HCT116 (cell line): ENCODE measurements around the gene TLR5. TPM values are rescaled to one million over a fixed set of nuclear protein-coding genes. Genes with fewer than 3 reads are reported as not detected.

Experiments used
- ATAC-seq: fragments of 200-7000 bp; cut with Tn5 transposase; 2 replicates; pipeline ENCODE4 v1.9.1; 2020; ENCODE audit warnings: mild to moderate bottlenecking, moderate library complexity
- BruUV-seq: library from RNA; stranded (reverse); fragments of 400-500 nt; replicated peaks from 2 replicates; lab custom pipeline; 2021; lab: Mats Ljungman, UMichigan
- CTCF ChIA-PET: fragments of 300-600 bp; sonication (Branson Sonifier 250); formaldehyde crosslinking; loops from one replicate; lab custom pipeline; 2021; ENCODE audit warnings: antibody characterized with exemption; lab: Charles Lee
- POLR2A ChIA-PET: fragments of 300-600, 350-600 bp; sonication (Branson Sonifier 250); formaldehyde crosslinking; loops from one replicate; lab custom pipeline; 2021; ENCODE audit warnings: antibody characterized with exemption; lab: Charles Lee
- RAD21 ChIA-PET, 2 experiments: fragments of 300-600 bp; sonication (Branson Sonifier 250); formaldehyde crosslinking; loops; one replicate each; lab custom pipeline; 2023; ENCODE audit warnings: low total read pairs in 2 of 2; ENCODE audit not compliant: uncharacterized antibody in 2 of 2, unreplicated experiment in 2 of 2, low non-redundant PET in 1 of 2; lab: Charles Lee
- DNase-seq: peaks from one replicate; pipeline ENCODE4 v3.0.0-alpha.2; 2010; ENCODE audit warnings: low read depth, low spot score
- H2AFZ ChIP-seq: fragments of 200-600 bp; shearing (Covaris generic), sonication (generic); 2 replicates; pipeline ENCODE4 v1.6.1; 2017; ENCODE audit warnings: low read depth, mixed run types, mixed read lengths, antibody characterized with exemption, low read length; ENCODE audit not compliant: poor library complexity, severe bottlenecking
- H3K27ac ChIP-seq: 2 replicates; pipeline ENCODE4 v1.5.1; 2012; ENCODE audit warnings: low read depth, low read length
- H3K27me3 ChIP-seq: fragments of 200-600 bp; sonication (generic); 2 replicates; pipeline ENCODE4 v1.6.1; 2016; ENCODE audit warnings: mixed run types, low read length, mixed read lengths; ENCODE audit not compliant: insufficient read depth
- H3K36me3 ChIP-seq, 2 experiments: fragments of 200-500 bp in 1 of 2; fragments of 200-600 bp in 1 of 2; sonication (Bioruptor generic) in 1 of 2; sonication (generic) in 1 of 2; 2 replicates each; pipeline versions ENCODE4 v1.5.1 to v1.6.1; 2014 to 2016; ENCODE audit warnings: low read length in 2 of 2, inconsistent platforms in 1 of 2, mixed read lengths in 1 of 2, mixed run types in 1 of 2; ENCODE audit not compliant: insufficient read depth in 2 of 2, control insufficient read depth in 1 of 2
- H3K4me1 ChIP-seq, 2 experiments: fragments of 200-600 bp in 1 of 2; sonication (generic) in 1 of 2; 2 replicates each; pipeline versions ENCODE4 v1.5.1 to v1.6.1; 2012 to 2017; ENCODE audit warnings: low read length in 2 of 2, inconsistent platforms in 1 of 2, mild to moderate bottlenecking in 1 of 2, mixed read lengths in 1 of 2, mixed run types in 1 of 2, moderate library complexity in 1 of 2; ENCODE audit not compliant: insufficient read depth in 2 of 2, control insufficient read depth in 1 of 2
- H3K4me2 ChIP-seq: fragments of 200-600 bp; sonication (generic); 2 replicates; pipeline ENCODE4 v1.6.1; 2017; ENCODE audit warnings: mixed run types, low read length, mixed read lengths
- H3K4me3 ChIP-seq, 2 experiments: fragments of 200-600 bp in 1 of 2; sonication (generic) in 1 of 2; replicated peaks in 1 of 2; 2 replicates each; pipeline ENCODE4 v1.5.1; 2011 to 2016; ENCODE audit warnings: low read length in 2 of 2, control low read depth in 1 of 2, low read depth in 1 of 2, mild to moderate bottlenecking in 1 of 2, mixed read lengths in 1 of 2, mixed run types in 1 of 2
- H3K79me2 ChIP-seq: fragments of 200-600 bp; sonication (generic); 2 replicates; pipeline ENCODE4 v1.6.1; 2017; ENCODE audit warnings: mild to moderate bottlenecking, mixed run types, low read length, moderate library complexity, mixed read lengths; ENCODE audit not compliant: insufficient read depth
- H3K9ac ChIP-seq: fragments of 200-600 bp; sonication (generic); 2 replicates; pipeline ENCODE4 v1.6.1; 2016; ENCODE audit warnings: low read length, mixed read lengths
- H3K9me2 ChIP-seq: fragments of 200-600 bp; sonication (generic), shearing (Covaris generic); 2 replicates; pipeline ENCODE4 v1.6.1; 2017; ENCODE audit warnings: mixed run types, mild to moderate bottlenecking, moderate library complexity; ENCODE audit not compliant: insufficient read depth
- H3K9me3 ChIP-seq, 2 experiments: fragments of 200-500 bp in 1 of 2; fragments of 200-600 bp in 1 of 2; sonication (Bioruptor generic) in 1 of 2; sonication (generic) in 1 of 2; 2 replicates each; pipeline ENCODE4 v1.6.1; 2014 to 2017; ENCODE audit warnings: low read length in 2 of 2, mixed read lengths in 2 of 2, inconsistent platforms in 1 of 2, low read depth in 1 of 2, mild to moderate bottlenecking in 1 of 2, mixed run types in 1 of 2, moderate library complexity in 1 of 2; ENCODE audit not compliant: control insufficient read depth in 1 of 2, insufficient read depth in 1 of 2
- H4K20me1 ChIP-seq: fragments of 200-600 bp; sonication (generic), shearing (Covaris generic); 2 replicates; pipeline ENCODE4 v1.6.1; 2017; ENCODE audit warnings: mixed run types, mild to moderate bottlenecking, moderate library complexity; ENCODE audit not compliant: insufficient read depth
- ATF3 ChIP-seq: IDR thresholded peaks from 2 replicates; pipeline ENCODE4 v1.6.1; 2012
- CEBPB ChIP-seq: IDR thresholded peaks from 2 replicates; pipeline ENCODE4 v1.6.1; 2012; ENCODE audit warnings: low read depth
- CTCF ChIP-seq, 3 experiments: fragments of 200-600 bp in 1 of 3; sonication (generic) in 1 of 3; IDR thresholded peaks in 2 of 3; conservative IDR thresholded peaks in 1 of 3; 2 replicates each; pipeline ENCODE4 v1.5.1; 2012 to 2017; ENCODE audit warnings: low read depth in 2 of 3, low read length in 2 of 3, antibody characterized with exemption in 1 of 3, borderline replicate concordance in 1 of 3, control low read depth in 1 of 3, mild to moderate bottlenecking in 1 of 3, mixed read lengths in 1 of 3, mixed run types in 1 of 3, moderate library complexity in 1 of 3; ENCODE audit not compliant: insufficient read depth in 1 of 3
- ELF1 ChIP-seq: IDR thresholded peaks from 2 replicates; pipeline ENCODE4 v1.6.1; 2012; ENCODE audit warnings: low read depth, borderline replicate concordance
- EZH2 ChIP-seq: fragments of 200-600 bp; sonication (generic); IDR thresholded peaks from 2 replicates; pipeline ENCODE4 v1.6.1; 2017; ENCODE audit warnings: antibody characterized with exemption, mixed run types
- EZH2phosphoT487 ChIP-seq: fragments of 200-600 bp; IDR thresholded peaks from 2 replicates; pipeline ENCODE4 v1.6.1; 2018; ENCODE audit warnings: antibody characterized with exemption, borderline replicate concordance
- MAX ChIP-seq: IDR thresholded peaks from 2 replicates; pipeline ENCODE4 v1.6.1; 2012
- POLR2A ChIP-seq: IDR thresholded peaks from 2 replicates; pipeline ENCODE4 v1.7.0; 2011; ENCODE audit warnings: borderline replicate concordance; ENCODE audit not compliant: insufficient read depth, insufficient read length; ENCODE audit errors: extremely low read depth
- RAD21 ChIP-seq: IDR thresholded peaks from 2 replicates; pipeline ENCODE4 v1.6.1; 2012; ENCODE audit warnings: low read depth, mild to moderate bottlenecking
- intact Hi-C: fragments of 100-400 bp; cut with micrococcal nuclease; formaldehyde crosslinking; loops from 2 replicates; pipeline ENCODE4 v1.10.0; 2022
- total RNA-seq: library from RNA; stranded (reverse); gene quantifications from one replicate; pipeline ENCODE4 v1.2.1, GENCODE V29; 2021; ENCODE audit not compliant: unreplicated experiment

TLR5 gene
- total RNA-seq, 1 experiment from 2014 or later: 1.2 TPM

GRCh38 chr1:223176437-223176836 lies 33.4 kb upstream of the TLR5 start (continued):
- no peak for TF ChIP-seq EZH2phosphoT487

- POLR2A ChIA-PET: no interaction called here
- no peak overlapping the region for H3K27ac ChIP-seq
- CTCF ChIA-PET: interaction anchor here (0.9 to 2.3 kb wide), 10 partner anchors 10 to 508 kb away, joined by 3 to 8 read pairs (median 4); no protein-coding TSS in a partner anchor
- no TSS peak for BruUV-seq
- H4K20me1 ChIP-seq: no peaks in the 10 kb centered on the region
- ATAC-seq: no peak
- RAD21 ChIA-PET: interaction anchor here (0.6 to 1.3 kb wide), 2 partner anchors 42 to 183 kb away, joined by 3 read pairs; no protein-coding TSS in a partner anchor
- no peak overlapping the region for H3K9ac ChIP-seq
- no peaks in the 10 kb centered on the region for H3K4me1 ChIP-seq
- no peak overlapping the region for H3K4me2 ChIP-seq
- H3K4me3 ChIP-seq: no peak overlapping the region
- no peaks in the 10 kb centered on the region for H3K9me3 ChIP-seq
- TF ChIP-seq EZH2 (no peak), CEBPB (no peak), CTCF (IDR thresholded peaks at IDR 0.05 in 2 of 3, conservative IDR thresholded peaks at IDR 0.05 in 1 of 3; ENCODE audit: borderline replicate concordance in 1 of 3, insufficient read depth in 1 of 3, low read depth in 2 of 3, low read length in 2 of 3) (no peak), RAD21 (no peak), MAX (no peak), POLR2A (no peak), ELF1 (no peak), ATF3 (no peak)
- H3K79me2 ChIP-seq: no peaks in the 10 kb centered on the region
- H3K9me2 ChIP-seq: no peaks in the 10 kb centered on the region
- H3K36me3 ChIP-seq: no peaks in the 10 kb centered on the region
- H2AFZ ChIP-seq: no peak overlapping the region
- DNase-seq: no peak
- peaks cover 13% of the 10 kb centered on the region for H3K27me3 ChIP-seq
- intact Hi-C loops: no loop called here
Measured at GRCh38 chr1:223175633-223176032, 32.6 kb upstream of the TLR5 start.
